Superior temporal gyrus (tissue), 1 donor: ENCODE results near the gene CBFB.

Source experiments
- DNase-seq: peaks from one replicate; pipeline ENCODE4 v3.0.0-alpha.2; 2016; ENCODE audit errors: extremely low spot score

CBFB gene

DNA sequence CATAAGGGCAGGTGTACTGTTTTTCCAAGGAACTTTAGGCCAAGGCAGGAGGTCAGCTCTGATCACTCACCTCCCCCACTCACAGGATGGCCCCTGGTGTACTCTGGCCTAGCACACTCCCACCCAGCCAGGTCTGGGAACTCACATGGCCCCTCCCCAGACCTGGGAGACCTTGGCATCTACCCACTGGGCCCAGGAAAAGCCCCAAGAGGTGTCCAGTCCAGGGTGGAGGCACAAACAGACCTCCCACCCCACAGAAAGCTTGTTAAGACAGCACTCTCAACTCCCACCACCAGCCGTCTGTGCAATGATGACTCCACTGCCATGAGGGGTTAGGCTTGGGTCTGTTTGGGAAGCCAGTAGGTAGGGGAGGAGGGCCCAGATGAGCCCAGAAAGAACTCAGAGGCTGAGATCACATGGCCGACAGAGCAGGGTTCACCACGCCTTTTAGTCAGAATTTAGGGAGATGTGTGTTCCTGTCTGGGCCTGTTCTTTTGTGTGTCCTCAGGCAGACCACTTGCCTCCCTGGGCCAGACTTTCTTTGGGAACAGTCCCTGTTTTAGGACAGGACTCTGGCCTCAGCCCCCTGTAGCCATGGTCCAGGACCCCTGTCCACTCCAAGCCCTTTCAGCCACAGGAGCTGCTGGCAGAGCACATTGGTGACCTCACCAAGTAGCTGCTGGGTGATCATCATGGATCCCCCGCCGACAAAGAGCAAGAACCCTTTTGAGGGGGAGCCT is 12.1 kb upstream of the CBFB start:
- no peak for DNase-seq

- DNase-seq, result no peak
Measured at GRCh38 chr16:67017421-67017750, 11.6 kb upstream of the CBFB start.

GRCh38 chr16:67017810-67018488 is 11.0 kb upstream of the CBFB start:
- peak; percentile 83 for DNase-seq

DNA sequence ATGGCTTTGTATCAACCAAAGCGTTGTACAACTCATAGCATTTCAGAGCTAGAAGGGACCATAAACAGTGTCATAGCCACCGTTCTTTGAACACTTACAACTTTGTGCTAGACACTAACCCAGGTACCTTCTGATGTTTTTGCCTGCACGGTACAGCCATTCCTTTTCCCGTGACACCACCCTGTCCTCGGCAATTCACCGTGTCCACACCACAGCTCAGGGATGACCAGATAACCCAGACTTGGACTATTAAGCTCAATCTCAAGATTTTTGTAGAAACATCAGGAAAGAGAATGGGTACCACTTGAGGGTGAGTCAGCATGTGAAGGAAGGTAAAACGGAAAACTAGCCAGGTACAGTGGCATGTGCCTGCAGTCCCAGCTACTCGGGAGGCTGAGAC is 9.8 kb upstream of the CBFB start:
- no peak for DNase-seq

DNA sequence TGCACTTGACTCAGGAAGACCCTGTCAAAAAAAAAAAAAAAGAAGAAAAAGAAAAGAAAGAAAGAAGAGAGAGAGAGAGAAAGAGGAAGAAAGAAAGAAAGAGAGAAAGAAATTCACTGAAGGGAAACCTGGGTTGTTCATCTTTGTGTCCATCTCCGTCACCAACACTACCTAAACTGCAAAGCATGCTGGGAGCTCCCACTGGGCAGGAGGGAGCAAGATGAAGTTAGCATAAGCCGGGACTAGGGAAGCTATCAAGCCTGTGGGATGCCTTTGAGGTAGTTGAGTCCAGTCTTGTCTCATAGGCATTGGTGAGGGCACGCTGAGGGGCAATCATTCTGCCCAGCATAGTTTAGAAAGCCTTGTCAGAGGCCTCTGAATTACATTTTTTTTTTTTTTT is 7.6 kb upstream of the CBFB start:
- no peak for DNase-seq

DNA sequence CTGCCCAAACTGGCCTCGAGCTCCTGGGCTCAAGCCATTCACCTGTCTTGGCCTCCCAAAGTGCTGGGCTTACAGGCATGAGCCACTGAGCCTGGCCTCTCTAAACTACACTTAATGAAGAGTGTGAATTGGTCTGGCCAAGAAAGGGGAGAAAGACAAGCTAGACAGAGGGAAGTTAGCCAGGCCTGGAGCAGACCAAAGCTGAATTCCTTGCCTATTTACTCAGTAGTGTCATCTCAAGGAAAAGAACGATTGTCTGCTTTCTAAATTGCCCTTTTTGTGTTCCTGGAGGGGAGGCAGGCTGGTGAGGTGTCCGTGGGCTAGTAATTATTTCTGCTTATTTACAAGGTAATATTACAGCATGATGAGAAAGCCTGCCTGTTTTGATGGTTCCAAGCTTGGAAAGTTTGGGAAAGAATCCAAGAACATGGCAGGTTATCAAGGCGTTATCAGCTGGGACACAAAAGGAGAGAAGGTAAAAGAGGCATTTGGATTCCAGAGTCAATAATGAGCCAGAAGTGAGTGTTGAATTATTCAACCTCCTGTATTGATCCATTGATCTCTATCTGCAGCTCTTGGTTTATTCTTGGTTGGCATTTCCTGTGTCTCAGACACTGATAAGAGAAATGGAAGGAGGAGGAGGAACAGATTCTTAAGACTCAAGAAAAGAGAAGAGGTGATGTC is 6.3 kb upstream of the CBFB start:
- no peak for DNase-seq

- DNase-seq, result no peak
Measured at GRCh38 chr16:67023689-67024088, 5.3 kb upstream of the CBFB start.

DNA sequence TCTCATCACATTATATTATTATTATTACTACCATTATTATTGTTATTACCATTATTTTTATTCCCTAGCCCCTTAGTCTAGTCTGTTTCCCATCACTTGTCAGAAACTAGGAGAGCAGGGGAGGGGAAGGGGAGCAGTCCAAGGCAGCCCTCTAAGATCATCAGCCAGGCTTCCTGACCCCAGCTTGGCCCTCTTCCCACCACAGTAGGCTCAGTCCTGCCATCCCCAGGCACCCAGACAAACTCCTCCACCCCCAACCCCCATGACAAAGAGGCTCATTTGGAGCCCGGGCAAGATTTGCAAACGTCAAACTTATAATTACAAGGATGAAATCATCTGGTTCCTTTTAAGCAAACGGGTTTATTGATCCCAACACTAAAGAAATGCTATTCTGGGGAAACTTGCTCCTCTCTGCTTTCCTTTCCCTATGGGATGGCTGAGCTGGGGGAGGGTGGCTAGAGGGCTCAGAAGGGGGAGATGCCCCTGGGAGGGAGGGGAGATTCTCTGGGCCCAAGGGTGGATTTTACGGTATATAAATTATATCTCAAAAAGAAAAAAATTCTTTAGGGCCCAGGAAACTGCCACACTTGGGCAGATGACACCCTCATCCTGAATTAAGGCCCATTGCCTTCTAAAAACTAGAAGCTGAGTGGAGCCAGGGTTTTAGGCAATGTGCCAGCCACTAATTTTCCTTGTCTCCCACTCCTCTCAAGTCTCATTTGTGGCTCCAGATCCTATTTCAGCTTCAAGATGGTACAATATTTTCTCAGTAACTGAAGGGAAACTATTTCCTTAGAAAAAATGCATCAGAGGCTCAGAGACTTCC is 4.4 kb upstream of the CBFB start:
- no peak for DNase-seq

DNA sequence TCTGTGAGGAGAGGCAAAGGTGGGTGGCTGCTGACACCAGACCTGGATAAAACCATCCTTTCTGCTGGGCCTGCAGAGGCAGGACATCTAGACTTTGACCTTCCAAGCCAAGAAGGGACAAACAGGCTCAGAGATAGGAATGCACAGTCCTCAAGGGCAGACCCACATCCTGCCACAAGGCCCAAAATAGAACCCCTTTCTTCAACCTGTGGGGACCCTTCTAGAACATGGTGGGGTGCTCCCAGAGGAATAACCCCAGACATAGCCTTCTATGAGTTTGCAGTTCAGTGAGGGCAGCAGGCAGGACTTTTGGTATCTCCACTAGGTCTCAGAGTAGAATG is 3.8 kb upstream of the CBFB start:
- no peak for DNase-seq

GRCh38 chr16:67026570-67026969 is 2.4 kb upstream of the CBFB start:
- no peak for DNase-seq

GRCh38 chr16:67027046-67027445 is 1.9 kb upstream of the CBFB start:
- no peak for DNase-seq

DNA sequence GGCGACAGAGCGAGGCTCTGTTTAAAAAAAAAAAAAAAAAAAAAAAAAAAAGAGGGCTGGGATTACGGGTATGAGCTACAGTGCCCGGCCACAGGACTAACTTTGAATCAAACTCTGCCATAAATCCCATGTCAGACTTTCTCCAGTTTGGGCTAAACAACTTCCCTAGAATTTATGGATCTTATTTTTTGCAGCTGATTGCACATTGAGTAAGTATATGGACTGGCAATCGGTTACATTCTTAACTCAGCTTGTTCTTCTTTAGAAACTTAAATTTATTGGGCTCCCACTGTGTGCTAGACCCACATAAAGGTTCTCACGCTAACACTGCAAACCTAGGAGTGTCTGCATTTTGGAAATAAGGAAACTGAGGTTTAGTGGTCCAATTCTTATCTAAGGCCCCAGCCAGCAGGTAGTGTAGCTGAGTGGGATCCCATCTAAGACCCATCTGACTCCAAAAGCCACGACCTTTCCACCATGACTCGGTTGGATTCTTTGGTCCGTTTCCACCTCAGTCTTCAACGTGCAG is 718 bp upstream of the CBFB start:
- no peak for DNase-seq

DNA sequence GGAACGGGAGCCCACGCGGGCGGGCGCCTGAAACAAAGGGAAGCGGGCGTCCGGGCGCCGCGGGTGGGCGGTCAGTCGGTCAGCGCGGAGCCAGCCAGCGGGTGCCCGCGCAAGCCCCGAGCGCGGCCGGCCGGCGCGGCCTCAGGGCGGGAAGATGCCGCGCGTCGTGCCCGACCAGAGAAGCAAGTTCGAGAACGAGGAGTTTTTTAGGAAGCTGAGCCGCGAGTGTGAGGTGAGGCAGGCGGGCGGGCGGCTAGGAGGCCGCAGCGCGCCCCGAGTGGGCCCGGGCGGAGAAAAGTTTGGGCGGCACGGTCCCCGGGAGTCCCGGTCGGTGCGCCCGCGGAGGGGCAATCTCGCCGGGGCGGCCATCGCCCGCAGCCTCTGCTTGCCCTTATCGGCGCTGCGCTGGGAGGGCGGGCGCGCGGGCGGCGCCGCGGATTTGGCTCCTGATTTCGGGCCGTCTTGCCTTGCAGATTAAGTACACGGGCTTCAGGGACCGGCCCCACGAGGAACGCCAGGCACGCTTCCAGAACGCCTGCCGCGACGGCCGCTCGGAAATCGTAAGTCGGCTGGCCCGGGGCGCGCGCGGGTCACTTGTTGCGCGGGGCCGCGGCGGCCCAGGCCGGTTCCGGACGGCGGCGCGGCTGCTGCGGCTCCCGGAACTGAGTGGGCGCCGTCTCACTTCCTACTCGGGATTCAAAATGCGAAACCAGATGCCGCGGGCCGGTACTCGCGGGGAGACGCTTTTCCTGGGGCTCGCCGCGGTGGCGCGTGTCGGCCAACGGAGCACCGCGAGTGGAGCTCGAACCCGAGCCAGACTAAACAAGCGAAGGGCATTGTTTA is 526 bp downstream of the CBFB start:
- DNase-seq, result no peak

DNA sequence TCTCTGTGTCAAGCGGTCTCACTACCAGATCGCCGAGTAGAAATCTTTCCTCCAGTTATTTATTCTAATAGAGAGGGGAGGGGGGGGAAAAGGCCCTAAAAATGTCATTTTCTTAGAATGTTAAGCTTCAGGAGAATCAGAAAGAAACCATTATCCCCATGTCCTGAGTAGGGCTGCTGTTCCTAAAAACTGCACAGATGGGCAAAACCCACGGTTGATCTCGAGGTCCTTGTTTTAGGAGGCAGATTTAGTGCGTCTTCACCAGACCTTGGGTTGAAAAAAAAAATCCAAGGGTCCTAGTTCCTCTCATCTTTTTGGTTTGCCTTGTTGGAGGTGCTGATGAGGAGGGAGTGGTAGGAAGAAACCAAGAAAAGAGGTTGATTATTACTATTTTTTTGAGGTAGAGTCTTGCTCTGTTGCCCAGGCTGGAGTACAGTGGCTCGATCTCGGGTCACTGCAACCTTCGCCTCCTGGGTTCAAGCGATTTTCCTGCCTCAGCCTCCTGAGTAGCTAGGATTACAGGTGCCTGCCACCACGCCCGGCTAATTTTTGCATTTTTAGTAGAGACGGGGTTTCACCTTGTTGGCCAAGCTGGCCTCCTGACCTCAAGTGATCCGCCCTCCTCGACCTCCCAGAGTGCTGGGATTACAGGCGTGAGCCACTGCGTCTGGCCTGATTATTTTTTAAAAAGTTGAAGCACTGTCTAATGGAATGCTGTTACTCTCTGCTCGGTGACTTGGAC is 1.4 kb downstream of the CBFB start:
- DNase-seq, result no peak

- no peak for DNase-seq
Measured at GRCh38 chr16:67034487-67034886, 5.5 kb downstream of the CBFB start.

DNA sequence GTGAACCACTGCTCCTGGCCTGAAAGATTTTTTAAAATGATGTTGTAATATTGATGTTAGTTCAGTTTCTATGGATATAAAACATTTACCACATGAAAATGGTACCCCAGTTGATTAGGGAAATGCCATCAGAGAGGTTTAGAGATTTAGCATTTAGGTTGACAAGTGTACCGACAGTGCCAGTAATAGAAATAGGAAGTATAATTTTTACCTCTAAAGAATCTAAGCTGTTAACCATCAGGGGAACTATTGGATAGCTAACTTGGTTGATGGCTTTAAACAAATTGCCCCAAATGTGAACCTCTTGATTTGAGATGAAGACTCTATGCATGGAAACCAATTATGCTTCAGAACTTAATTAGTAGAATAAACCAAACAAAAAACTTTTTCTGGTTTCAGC is 6.4 kb downstream of the CBFB start:
- DNase-seq, result no peak

DNA sequence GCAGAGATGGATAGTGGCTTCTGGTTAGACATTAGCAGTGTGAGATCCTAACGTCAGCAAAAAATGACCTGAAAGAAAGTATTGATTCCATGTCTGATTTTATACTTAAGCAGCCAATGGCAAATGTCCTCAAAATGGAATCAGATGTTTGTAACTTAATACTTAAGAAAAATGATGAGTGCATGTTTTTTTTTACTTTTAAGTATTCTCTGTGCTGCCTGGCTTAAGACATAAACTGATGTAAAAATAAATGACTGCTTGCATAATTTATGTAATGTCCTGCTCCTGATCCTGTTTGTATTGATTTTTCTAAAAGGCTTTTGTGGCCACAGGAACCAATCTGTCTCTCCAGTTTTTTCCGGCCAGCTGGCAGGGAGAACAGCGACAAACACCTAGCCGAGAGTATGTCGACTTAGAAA is 7.4 kb downstream of the CBFB start:
- no peak for DNase-seq

- no peak for DNase-seq
Measured at GRCh38 chr16:67039260-67040020, 10.5 kb downstream of the CBFB start.

- DNase-seq, result no peak
Measured at GRCh38 chr16:67040166-67040565, 11.2 kb downstream of the CBFB start.

DNA sequence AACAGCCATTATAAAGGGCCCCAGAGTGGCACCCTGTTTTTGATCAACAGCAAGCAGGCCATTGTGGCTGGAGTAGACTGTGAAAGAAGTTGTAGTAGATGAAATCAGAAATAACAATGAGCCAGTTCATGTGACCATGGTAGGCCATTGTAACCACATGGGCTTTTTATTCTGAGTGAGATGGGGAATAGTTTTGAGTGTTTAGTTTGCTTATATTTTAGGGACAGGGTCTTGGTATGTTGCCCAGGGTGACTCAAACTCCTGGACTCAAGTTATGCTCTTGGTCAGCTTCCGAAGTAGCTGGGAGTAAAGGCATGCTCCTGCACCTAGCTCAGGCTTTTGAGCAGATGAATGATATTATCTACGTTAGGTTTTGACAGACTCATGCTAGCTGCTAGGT is 12.0 kb downstream of the CBFB start:
- DNase-seq, result peak; percentile 77
